Brain pericyte (primary cell): ENCODE results near the gene CACNA1H.
"Not testable (repeated sequence)": the region's sequence is repeated elsewhere in the genome, so short reads cannot be mapped to it uniquely, and the experiment has no call there.

Experiments
- DNase-seq: peaks from one replicate; pipeline ENCODE4 v3.0.0-alpha.2; 2012; ENCODE audit warnings: low read depth, low spot score

Gene CACNA1H

DNA sequence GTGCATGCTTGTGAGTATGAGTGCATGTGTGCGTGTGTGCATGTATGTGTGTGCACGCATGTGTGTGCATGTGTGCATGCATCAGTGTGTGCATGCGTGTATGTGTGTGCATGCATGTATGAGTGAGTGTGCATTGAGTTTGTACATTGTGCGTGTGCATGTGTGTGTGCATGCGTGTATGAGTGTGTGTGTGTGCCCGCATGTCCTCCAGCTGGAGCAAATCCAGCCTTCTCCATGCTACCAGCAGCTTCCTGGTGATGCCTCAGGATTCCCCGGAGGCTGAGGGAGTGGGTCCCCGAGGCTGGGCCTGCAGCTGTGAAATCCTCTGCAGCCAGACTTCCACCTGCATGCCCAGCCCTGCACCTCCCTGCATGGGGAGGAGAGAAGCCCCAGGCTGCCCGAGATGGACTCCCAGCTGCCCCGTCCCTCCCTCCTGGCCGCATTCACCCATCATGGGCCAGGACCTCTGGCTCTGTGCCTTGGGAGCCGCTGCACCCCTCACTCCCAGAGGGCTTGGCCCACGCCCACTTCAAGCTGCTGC is 112.3 kb downstream of the CACNA1H start:
- no peak for DNase-seq

DNA sequence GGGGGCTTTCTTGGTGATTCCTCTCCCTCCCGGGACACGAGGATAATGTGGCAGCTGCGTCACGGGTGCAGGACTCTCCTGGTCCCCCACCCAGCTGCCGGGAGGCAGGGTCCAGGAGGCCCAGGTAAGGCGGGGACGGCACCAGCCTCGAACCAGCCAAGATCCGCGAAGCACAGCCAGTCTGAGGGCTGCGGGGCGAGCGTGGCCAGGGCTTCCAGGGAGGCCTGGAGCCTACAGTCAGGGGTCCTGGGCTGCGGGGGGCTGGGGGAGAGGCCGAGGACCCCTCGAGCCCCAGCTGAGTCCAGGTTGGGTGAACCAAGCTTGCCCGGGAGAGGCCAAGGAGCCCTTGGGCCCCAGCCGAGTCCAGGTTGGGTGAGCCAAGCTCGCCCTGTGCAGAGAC is 112.9 kb downstream of the CACNA1H start:
- no peak for DNase-seq

DNA sequence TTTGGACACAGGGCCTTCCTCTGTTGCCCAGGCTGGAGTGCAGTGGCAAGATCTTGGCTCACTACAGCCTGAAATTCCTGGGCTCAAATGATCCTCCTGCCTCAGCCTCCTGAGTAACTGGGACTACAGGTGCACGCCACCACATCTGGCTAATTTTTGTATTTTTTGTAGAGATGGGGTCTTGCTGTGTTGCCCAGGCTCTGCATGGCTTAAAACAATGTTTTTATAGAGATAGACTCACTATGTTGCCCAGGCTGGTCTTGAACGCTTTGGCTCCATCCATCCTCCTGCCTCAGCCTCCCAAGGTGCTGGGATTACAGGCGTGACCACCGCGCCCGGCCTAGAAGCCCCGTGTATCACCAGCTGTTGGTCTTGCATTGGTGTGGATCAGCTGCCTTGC is 116.5 kb downstream of the CACNA1H start:
- not testable (repeated sequence) for DNase-seq

GRCh38 chr16:1271380-1271723 is 118.4 kb downstream of the CACNA1H start:
- DNase-seq: no peak
